ENCODE measurements around the gene AMBP.

DNA sequence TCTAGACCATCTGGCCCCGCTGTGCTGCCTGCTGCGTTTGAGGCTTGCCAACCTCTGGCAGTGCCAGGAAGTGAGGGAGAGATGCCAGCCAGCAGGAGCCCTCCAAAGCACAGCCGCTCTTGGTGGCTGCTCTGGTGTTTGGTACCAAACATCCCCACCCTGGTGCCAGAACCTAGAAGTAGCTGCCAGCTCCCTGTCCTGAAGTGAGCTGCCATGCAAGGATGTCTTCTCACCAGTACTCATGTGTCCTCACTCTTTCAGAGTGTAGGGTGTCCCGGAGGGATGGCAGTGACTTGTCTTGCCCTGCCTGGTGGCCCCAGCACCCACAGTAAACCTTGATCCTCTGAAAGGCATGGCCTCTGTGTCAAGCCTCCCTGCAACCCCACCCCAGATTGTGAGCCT lies 43.4 kb downstream of the AMBP start:
- no peak for TF ChIP-seq EZH2phosphoT487 (IDR thresholded peaks at IDR 0.05; ENCODE audit: insufficient read depth, low read depth)
- TF ChIP-seq EZH2 (IDR thresholded peaks at IDR 0.05; ENCODE audit: insufficient read depth, poor library complexity, severe bottlenecking) = no peak
